ENCODE results near the gene UBQLNL. TPM values are rescaled to one million over a fixed set of nuclear protein-coding genes. Genes with fewer than 3 reads are reported as not detected.

The UBQLNL gene
- polyA plus RNA-seq, 1 of the 3 experiments (the other 2 are of a cell fraction): 0.03 TPM

DNA sequence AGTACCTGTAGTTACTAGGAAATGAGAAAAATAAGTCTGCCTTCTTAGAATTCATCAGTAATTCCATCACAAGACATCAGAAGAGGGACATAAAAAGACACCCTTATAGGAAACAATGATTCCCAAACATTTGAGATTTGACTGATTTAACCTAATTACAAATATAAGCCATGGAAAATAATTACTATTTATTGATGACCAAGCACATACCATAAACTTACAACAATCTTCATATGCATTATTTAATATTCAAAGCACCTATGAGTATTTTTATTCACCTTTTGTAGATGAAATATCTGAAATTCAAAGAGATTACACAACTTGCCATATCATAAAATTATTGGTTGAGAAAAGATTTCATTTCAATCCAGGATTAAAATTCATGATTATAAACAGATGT is 42.6 kb downstream of the UBQLNL start:
- Histone ChIP-seq H3K27ac (ENCODE audit: low read depth in 2 of 2, low read length in 1 of 2) (no peak overlapping the region), H3K9ac (no peak overlapping the region), H2AFZ (ENCODE audit: low read depth) (no peak overlapping the region), H3K9me2 (no peaks in the 10 kb centered on the region), H3K4me3 (ENCODE audit: low read depth in 2 of 2, low read length in 1 of 2) (no peak overlapping the region), H3F3A (replicated peaks; ENCODE audit: insufficient read depth) (no peaks in the 10 kb centered on the region), H3K4me1 (ENCODE audit: control insufficient read depth in 1 of 2, insufficient read depth in 2 of 2, low read depth in 1 of 2, low read length in 1 of 2) (no peaks in the 10 kb centered on the region), H3K4me2 (no peak overlapping the region), H3K79me2 (ENCODE audit: insufficient read depth) (no peaks in the 10 kb centered on the region), H3K36me3 (replicated peaks in 1 of 2; ENCODE audit: control insufficient read depth in 1 of 2, insufficient read depth in 2 of 2, low read length in 1 of 2) (no peaks in the 10 kb centered on the region), H3K9me3 (no peaks in the 10 kb centered on the region), H3K27me3 (ENCODE audit: insufficient read depth) (no peaks in the 10 kb centered on the region; the same call in 1 of the 2 replicates), H4K20me1 (ENCODE audit: insufficient read depth) (no peaks in the 10 kb centered on the region)
- TF ChIP-seq NFIC (IDR thresholded peaks at IDR 0.05; ENCODE audit: borderline replicate concordance) (no peak), GATA2 (CRISPR knock-in tag; IDR thresholded peaks at IDR 0.05) (no peak), POLR2AphosphoS5 (IDR thresholded peaks at IDR 0.05; ENCODE audit: low read depth, low read length) (no peak), GABPA (IDR thresholded peaks at IDR 0.05; ENCODE audit: low read depth) (no peak), RAD21 (IDR thresholded peaks at IDR 0.05; ENCODE audit: low read length) (no peak), EZH2phosphoT487 (IDR thresholded peaks at IDR 0.05; ENCODE audit: borderline replicate concordance, low read depth) (no peak), SMC3 (IDR thresholded peaks at IDR 0.05; ENCODE audit: low read depth, low read length) (no peak), RCOR1 (IDR thresholded peaks at IDR 0.05; ENCODE audit: low read length) (no peak), RFX5 (IDR thresholded peaks at IDR 0.05; ENCODE audit: low read length) (no peak), EP300 (IDR thresholded peaks at IDR 0.05; ENCODE audit: borderline replicate concordance in 1 of 2, low read depth in 1 of 2, low read length in 1 of 2) (no peak)
- TF ChIP-seq, protein P1, sequence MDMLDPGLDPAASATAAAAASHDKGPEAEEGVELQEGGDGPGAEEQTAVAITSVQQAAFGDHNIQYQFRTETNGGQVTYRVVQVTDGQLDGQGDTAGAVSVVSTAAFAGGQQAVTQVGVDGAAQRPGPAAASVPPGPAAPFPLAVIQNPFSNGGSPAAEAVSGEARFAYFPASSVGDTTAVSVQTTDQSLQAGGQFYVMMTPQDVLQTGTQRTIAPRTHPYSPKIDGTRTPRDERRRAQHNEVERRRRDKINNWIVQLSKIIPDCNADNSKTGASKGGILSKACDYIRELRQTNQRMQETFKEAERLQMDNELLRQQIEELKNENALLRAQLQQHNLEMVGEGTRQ (IDR thresholded peaks at IDR 0.05; ENCODE audit: borderline replicate concordance, low read depth, low read length): no peak
- TF ChIP-seq, protein P2, sequence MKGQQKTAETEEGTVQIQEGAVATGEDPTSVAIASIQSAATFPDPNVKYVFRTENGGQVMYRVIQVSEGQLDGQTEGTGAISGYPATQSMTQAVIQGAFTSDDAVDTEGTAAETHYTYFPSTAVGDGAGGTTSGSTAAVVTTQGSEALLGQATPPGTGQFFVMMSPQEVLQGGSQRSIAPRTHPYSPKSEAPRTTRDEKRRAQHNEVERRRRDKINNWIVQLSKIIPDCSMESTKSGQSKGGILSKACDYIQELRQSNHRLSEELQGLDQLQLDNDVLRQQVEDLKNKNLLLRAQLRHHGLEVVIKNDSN (IDR thresholded peaks at IDR 0.05; ENCODE audit: borderline replicate concordance, low read depth): no peak
- TF ChIP-seq, protein P3, sequence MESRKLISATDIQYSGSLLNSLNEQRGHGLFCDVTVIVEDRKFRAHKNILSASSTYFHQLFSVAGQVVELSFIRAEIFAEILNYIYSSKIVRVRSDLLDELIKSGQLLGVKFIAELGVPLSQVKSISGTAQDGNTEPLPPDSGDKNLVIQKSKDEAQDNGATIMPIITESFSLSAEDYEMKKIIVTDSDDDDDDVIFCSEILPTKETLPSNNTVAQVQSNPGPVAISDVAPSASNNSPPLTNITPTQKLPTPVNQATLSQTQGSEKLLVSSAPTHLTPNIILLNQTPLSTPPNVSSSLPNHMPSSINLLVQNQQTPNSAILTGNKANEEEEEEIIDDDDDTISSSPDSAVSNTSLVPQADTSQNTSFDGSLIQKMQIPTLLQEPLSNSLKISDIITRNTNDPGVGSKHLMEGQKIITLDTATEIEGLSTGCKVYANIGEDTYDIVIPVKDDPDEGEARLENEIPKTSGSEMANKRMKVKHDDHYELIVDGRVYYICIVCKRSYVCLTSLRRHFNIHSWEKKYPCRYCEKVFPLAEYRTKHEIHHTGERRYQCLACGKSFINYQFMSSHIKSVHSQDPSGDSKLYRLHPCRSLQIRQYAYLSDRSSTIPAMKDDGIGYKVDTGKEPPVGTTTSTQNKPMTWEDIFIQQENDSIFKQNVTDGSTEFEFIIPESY (IDR thresholded peaks at IDR 0.05; ENCODE audit: borderline replicate concordance, low read depth): no peak
- TF ChIP-seq, protein P4, sequence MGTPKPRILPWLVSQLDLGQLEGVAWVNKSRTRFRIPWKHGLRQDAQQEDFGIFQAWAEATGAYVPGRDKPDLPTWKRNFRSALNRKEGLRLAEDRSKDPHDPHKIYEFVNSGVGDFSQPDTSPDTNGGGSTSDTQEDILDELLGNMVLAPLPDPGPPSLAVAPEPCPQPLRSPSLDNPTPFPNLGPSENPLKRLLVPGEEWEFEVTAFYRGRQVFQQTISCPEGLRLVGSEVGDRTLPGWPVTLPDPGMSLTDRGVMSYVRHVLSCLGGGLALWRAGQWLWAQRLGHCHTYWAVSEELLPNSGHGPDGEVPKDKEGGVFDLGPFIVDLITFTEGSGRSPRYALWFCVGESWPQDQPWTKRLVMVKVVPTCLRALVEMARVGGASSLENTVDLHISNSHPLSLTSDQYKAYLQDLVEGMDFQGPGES (IDR thresholded peaks at IDR 0.05; ENCODE audit: low read depth, low read length): no peak
- no peak for DNase-seq
- ChIA-PET CTCF (no interaction called here), POLR2A (no interaction called here)

Data from SK-N-SH (cell line).